ENCODE data around the gene HINT3.
"Not testable (repeated sequence)": the region's sequence is repeated elsewhere in the genome, so short reads cannot be mapped to it uniquely, and the experiment has no call there.

Gene HINT3

DNA sequence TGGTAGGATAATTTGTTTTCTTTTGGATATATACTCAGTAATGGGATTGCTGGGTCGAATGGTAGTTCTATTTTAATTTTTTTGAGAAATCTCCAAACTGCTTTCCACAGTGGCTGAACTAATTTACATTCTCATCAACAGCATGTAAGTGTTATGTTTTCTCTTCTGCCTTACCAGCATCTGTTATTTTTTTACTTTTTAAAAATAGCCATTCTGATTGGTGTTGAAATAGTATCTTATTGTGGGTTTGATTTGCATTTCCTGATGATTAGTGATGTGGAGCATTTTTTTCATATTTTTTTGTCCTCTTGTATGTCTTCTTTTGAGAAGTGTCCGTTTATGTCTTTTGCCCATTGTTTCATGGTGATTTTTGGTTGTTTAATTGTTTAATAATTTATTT, 11.9 kb downstream of the HINT3 start:
- H3K4me3 ChIP-seq (replicated peaks; ENCODE audit: insufficient read depth, low read length) = no peak overlapping the region
- H3K27me3 ChIP-seq (ENCODE audit: insufficient read depth, poor library complexity, severe bottlenecking) = no peaks in the 10 kb centered on the region
- no peak for DNase-seq (ENCODE audit: low read depth in 1 of 2, low spot score in 1 of 2)
- no peak overlapping the region for H3K27ac ChIP-seq (replicated peaks)
- TF ChIP-seq, protein P1, sequence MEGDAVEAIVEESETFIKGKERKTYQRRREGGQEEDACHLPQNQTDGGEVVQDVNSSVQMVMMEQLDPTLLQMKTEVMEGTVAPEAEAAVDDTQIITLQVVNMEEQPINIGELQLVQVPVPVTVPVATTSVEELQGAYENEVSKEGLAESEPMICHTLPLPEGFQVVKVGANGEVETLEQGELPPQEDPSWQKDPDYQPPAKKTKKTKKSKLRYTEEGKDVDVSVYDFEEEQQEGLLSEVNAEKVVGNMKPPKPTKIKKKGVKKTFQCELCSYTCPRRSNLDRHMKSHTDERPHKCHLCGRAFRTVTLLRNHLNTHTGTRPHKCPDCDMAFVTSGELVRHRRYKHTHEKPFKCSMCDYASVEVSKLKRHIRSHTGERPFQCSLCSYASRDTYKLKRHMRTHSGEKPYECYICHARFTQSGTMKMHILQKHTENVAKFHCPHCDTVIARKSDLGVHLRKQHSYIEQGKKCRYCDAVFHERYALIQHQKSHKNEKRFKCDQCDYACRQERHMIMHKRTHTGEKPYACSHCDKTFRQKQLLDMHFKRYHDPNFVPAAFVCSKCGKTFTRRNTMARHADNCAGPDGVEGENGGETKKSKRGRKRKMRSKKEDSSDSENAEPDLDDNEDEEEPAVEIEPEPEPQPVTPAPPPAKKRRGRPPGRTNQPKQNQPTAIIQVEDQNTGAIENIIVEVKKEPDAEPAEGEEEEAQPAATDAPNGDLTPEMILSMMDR (IDR thresholded peaks at IDR 0.05; ENCODE audit: insufficient read depth, low read length) = no peak
- TF ChIP-seq, protein P2, sequence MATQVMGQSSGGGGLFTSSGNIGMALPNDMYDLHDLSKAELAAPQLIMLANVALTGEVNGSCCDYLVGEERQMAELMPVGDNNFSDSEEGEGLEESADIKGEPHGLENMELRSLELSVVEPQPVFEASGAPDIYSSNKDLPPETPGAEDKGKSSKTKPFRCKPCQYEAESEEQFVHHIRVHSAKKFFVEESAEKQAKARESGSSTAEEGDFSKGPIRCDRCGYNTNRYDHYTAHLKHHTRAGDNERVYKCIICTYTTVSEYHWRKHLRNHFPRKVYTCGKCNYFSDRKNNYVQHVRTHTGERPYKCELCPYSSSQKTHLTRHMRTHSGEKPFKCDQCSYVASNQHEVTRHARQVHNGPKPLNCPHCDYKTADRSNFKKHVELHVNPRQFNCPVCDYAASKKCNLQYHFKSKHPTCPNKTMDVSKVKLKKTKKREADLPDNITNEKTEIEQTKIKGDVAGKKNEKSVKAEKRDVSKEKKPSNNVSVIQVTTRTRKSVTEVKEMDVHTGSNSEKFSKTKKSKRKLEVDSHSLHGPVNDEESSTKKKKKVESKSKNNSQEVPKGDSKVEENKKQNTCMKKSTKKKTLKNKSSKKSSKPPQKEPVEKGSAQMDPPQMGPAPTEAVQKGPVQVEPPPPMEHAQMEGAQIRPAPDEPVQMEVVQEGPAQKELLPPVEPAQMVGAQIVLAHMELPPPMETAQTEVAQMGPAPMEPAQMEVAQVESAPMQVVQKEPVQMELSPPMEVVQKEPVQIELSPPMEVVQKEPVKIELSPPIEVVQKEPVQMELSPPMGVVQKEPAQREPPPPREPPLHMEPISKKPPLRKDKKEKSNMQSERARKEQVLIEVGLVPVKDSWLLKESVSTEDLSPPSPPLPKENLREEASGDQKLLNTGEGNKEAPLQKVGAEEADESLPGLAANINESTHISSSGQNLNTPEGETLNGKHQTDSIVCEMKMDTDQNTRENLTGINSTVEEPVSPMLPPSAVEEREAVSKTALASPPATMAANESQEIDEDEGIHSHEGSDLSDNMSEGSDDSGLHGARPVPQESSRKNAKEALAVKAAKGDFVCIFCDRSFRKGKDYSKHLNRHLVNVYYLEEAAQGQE (IDR thresholded peaks at IDR 0.05; ENCODE audit: insufficient replicate concordance, low read depth) = no peak
- TF ChIP-seq POLR2AphosphoS5 (IDR thresholded peaks at IDR 0.05; ENCODE audit: low read depth) (no peak), SPI1 (IDR thresholded peaks at IDR 0.05; ENCODE audit: borderline replicate concordance, low read depth) (no peak), GABPA (IDR thresholded peaks at IDR 0.05; ENCODE audit: low read depth) (no peak)

DNA sequence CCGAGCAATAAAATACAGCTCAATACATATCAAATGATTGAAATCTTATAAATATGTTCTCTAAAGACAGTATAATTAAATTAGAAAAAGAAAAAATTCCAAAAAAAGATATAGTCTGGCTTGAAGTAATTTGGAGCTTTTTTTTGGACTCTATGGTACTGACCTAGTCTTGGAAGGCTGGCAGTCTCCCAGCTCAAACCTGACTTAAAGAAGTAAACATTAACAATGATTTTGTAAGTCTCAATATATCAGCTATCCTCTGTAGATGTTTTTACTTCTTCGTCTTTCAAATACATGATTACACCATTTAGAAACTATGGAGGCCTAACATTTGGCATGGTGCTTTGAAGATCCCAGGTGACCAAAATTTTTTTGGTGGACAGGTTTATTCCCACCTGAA, 14.2 kb downstream of the HINT3 start:
- H3K27me3 ChIP-seq (ENCODE audit: insufficient read depth, poor library complexity, severe bottlenecking) = no peaks in the 10 kb centered on the region
- H3K27ac ChIP-seq (replicated peaks) = no peak overlapping the region
- TF ChIP-seq POLR2AphosphoS5 (IDR thresholded peaks at IDR 0.05; ENCODE audit: low read depth) (no peak), SPI1 (IDR thresholded peaks at IDR 0.05; ENCODE audit: borderline replicate concordance, low read depth) (no peak), GABPA (IDR thresholded peaks at IDR 0.05; ENCODE audit: low read depth) (no peak)
- TF ChIP-seq, protein P2 (IDR thresholded peaks at IDR 0.05; ENCODE audit: insufficient replicate concordance, low read depth) = no peak
- TF ChIP-seq, protein P1 (IDR thresholded peaks at IDR 0.05; ENCODE audit: insufficient read depth, low read length) = no peak
- DNase-seq (ENCODE audit: low read depth in 1 of 2, low spot score in 1 of 2) = no peak
- no peak overlapping the region for H3K4me3 ChIP-seq (replicated peaks; ENCODE audit: insufficient read depth, low read length)

DNA sequence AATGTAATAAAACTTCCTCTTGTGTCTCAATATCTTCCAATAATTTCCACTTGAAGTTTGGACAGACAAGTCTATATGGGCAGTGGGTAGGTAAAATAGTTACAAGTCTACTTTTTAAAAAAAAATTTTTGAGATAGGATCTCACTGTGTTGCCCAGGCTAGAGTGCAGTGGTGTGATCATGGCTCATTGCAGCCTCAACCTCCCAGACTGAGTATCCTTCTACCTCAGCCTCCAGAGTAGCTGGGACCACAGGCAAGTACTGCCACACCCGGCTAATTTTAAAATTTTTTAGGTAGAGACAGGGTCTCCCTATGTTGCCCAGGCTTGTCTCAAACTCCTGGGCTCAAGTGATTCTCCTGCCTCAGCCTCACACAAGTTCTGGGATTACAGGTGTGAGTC, 15.9 kb downstream of the HINT3 start:
- not testable (repeated sequence) for DNase-seq (ENCODE audit: low read depth in 1 of 2, low spot score in 1 of 2); H3K27ac ChIP-seq (replicated peaks); H3K27me3 ChIP-seq (ENCODE audit: insufficient read depth, poor library complexity, severe bottlenecking); H3K4me3 ChIP-seq (replicated peaks; ENCODE audit: insufficient read depth, low read length)

DNA sequence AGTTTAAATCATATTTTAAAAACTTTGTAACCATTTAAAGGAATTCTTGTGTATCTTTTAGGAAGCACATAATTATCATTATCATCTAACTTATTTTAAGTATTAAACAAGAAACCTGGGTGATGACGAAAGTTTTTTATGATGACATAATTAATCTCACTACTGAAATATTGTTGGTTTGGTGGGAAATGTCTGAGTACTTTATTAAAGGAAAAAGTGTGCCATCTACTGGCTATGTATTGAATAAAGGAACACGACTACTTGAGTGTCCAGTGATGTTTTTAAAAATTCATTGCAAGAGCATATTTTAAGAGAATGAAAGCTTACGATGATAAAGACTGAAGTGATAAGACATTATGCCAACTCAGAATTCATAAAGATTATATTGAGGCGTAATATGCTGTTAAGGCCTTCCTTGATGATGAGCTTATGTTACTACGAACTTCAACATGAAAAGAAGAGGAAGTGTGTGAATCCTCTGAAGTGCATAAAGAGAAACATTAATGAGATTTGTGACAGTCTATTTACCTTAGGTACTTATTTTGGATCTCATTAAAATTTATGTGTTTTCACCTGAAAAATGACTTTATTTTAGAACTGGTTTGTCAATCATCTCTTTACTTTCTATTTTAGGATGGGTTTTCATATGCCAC, 17.8 kb downstream of the HINT3 start:
- Histone ChIP-seq H3K4me3 (replicated peaks; ENCODE audit: insufficient read depth, low read length) (no peak overlapping the region), H3K27ac (replicated peaks) (no peak overlapping the region), H3K27me3 (ENCODE audit: insufficient read depth, poor library complexity, severe bottlenecking) (no peaks in the 10 kb centered on the region)
- peak in 1 of 2 experiments; percentile 40 for DNase-seq (ENCODE audit: low read depth in 1 of 2, low spot score in 1 of 2)
- TF ChIP-seq, protein P1 (IDR thresholded peaks at IDR 0.05; ENCODE audit: insufficient read depth, low read length) = no peak
- TF ChIP-seq SPI1 (IDR thresholded peaks at IDR 0.05; ENCODE audit: borderline replicate concordance, low read depth) = peak; percentile 73; the same call in 1 of the 2 replicates
- TF ChIP-seq, protein P2 (IDR thresholded peaks at IDR 0.05; ENCODE audit: insufficient replicate concordance, low read depth) = no peak
- no peak for TF ChIP-seq POLR2AphosphoS5 (IDR thresholded peaks at IDR 0.05; ENCODE audit: low read depth)
